Measurements from ENCODE around the gene KCTD15.

- no peak for TF ChIP-seq CTCF (IDR thresholded peaks at IDR 0.05)
- TF ChIP-seq EZH2 (IDR thresholded peaks at IDR 0.05; ENCODE audit: borderline replicate concordance, insufficient read depth, low read depth, low read length, poor library complexity, severe bottlenecking): no peak
Measured at GRCh38 chr19:33755099-33756035, 41.3 kb upstream of the KCTD15 start.
